IMR-90 (cell line): ENCODE results near the gene RNF19B. TPM values are rescaled to one million over a fixed set of nuclear protein-coding genes. Genes with fewer than 3 reads are reported as not detected.

ENCODE experiments used
- ATAC-seq: fragments of 200-7000 bp; cut with Tn5 transposase; 2 replicates; pipeline ENCODE4 v1.9.1; 2020; ENCODE audit warnings: low read depth, mild to moderate bottlenecking, moderate library complexity
- BruUV-seq: library from RNA; stranded (reverse); fragments of 400-500 nt; replicated peaks from 2 replicates; lab custom pipeline; 2021; lab: Mats Ljungman, UMichigan
- CTCF ChIA-PET: fragments of 300-600 bp; formaldehyde crosslinking; extraction: SDS; loops from one replicate; lab custom pipeline; 2021; ENCODE audit warnings: antibody characterized with exemption; lab: Yijun Ruan, JAX
- POLR2A ChIA-PET: fragments of 300-600 bp; sonication (Branson Sonifier 250); formaldehyde crosslinking; loops from one replicate; lab custom pipeline; 2022; ENCODE audit warnings: antibody characterized with exemption; ENCODE audit not compliant: unreplicated experiment; lab: Charles Lee
- DNase-seq: peaks from one replicate; pipeline ENCODE4 v3.0.0; 2013
- H2AFZ ChIP-seq: replicated peaks from 2 replicates; pipeline ENCODE3; 2013; ENCODE audit warnings: low read length, mild to moderate bottlenecking; ENCODE audit not compliant: poor library complexity
- H2AK5ac ChIP-seq: 2 replicates; pipeline ENCODE4 v1.6.1; 2013; ENCODE audit warnings: low read depth, low read length, inconsistent platforms
- H2AK9ac ChIP-seq: replicated peaks from 2 replicates; pipeline ENCODE3; 2013; ENCODE audit warnings: mild to moderate bottlenecking, low read depth, low read length, moderate library complexity; ENCODE audit not compliant: poor library complexity
- H2BK120ac ChIP-seq: 2 replicates; pipeline ENCODE4 v1.6.1; 2013; ENCODE audit warnings: low read depth, low read length, inconsistent platforms
- H2BK15ac ChIP-seq: 3 replicates; pipeline ENCODE4 v1.6.1; 2013; ENCODE audit warnings: low read depth, low read length, inconsistent platforms
- H2BK20ac ChIP-seq: 2 replicates; pipeline ENCODE4 v1.6.1; 2013; ENCODE audit warnings: low read depth, mild to moderate bottlenecking, inconsistent platforms, low read length, moderate library complexity
- H2BK5ac ChIP-seq: 2 replicates; pipeline ENCODE4 v1.6.1; 2013; ENCODE audit warnings: mild to moderate bottlenecking, low read depth, low read length, inconsistent platforms; ENCODE audit not compliant: poor library complexity, severe bottlenecking
- H3K14ac ChIP-seq: replicated peaks from 2 replicates; pipeline ENCODE4 v1.6.1; 2013; ENCODE audit warnings: low read depth, low read length, inconsistent platforms
- H3K18ac ChIP-seq: 2 replicates; pipeline ENCODE4 v1.6.1; 2013; ENCODE audit warnings: low read depth, low read length, control low read depth
- H3K23ac ChIP-seq: 2 replicates; pipeline ENCODE4 v1.6.1; 2013; ENCODE audit warnings: low read depth, low read length, inconsistent platforms
- H3K27ac ChIP-seq: 2 replicates; pipeline ENCODE4 v1.5.1; 2013; ENCODE audit warnings: mild to moderate bottlenecking, control low read depth, low read length; ENCODE audit not compliant: insufficient read depth
- H3K27me3 ChIP-seq: 2 replicates; pipeline ENCODE4 v1.6.1; 2013; ENCODE audit warnings: low read length; ENCODE audit not compliant: control insufficient read depth, insufficient read depth
- H3K36me3 ChIP-seq: 2 replicates; pipeline ENCODE4 v1.6.1; 2013; ENCODE audit warnings: low read length, mixed read lengths; ENCODE audit not compliant: control insufficient read depth, insufficient read depth
- H3K4ac ChIP-seq: 2 replicates; pipeline ENCODE4 v1.6.1; 2013; ENCODE audit warnings: low read depth, low read length, inconsistent platforms
- H3K4me1 ChIP-seq: 2 replicates; pipeline ENCODE4 v1.6.1; 2013; ENCODE audit warnings: low read length, mixed read lengths; ENCODE audit not compliant: control insufficient read depth, insufficient read depth
- H3K4me2 ChIP-seq: 2 replicates; pipeline ENCODE4 v1.6.1; 2013; ENCODE audit warnings: low read depth, mild to moderate bottlenecking, control low read depth, low read length, moderate library complexity
- H3K4me3 ChIP-seq: 2 replicates; pipeline ENCODE4 v1.5.1; 2013; ENCODE audit warnings: low read depth, mild to moderate bottlenecking, control low read depth, low read length, moderate library complexity; ENCODE audit not compliant: insufficient read depth
- H3K56ac ChIP-seq: 2 replicates; pipeline ENCODE4 v1.6.1; 2013; ENCODE audit warnings: low read length, inconsistent platforms; ENCODE audit not compliant: insufficient read depth; ENCODE audit errors: extremely low read depth
- H3K79me1 ChIP-seq, 2 experiments: 2 replicates each; pipeline ENCODE4 v1.6.1; 2013; ENCODE audit warnings: low read length in 2 of 2, inconsistent platforms in 1 of 2, low read depth in 1 of 2
- H3K9ac ChIP-seq: 2 replicates; pipeline ENCODE4 v1.6.1; 2013; ENCODE audit warnings: low read depth, low read length, control low read depth
- H3K9me1 ChIP-seq: 2 replicates; pipeline ENCODE4 v1.6.1; 2013; ENCODE audit warnings: low read length, inconsistent platforms; ENCODE audit not compliant: insufficient read depth
- H3K9me3 ChIP-seq: 2 replicates; pipeline ENCODE4 v1.6.1; 2013; ENCODE audit warnings: low read length; ENCODE audit not compliant: control insufficient read depth, insufficient read depth
- H4K20me1 ChIP-seq: 2 replicates; pipeline ENCODE4 v1.6.1; 2013; ENCODE audit warnings: low read length, inconsistent platforms; ENCODE audit not compliant: insufficient read depth
- H4K5ac ChIP-seq: 2 replicates; pipeline ENCODE4 v1.6.1; 2013; ENCODE audit warnings: mild to moderate bottlenecking, low read depth, low read length, control low read depth
- H4K8ac ChIP-seq, 2 experiments: 2 replicates each; pipeline ENCODE4 v1.6.1; 2013; ENCODE audit warnings: low read depth in 2 of 2, low read length in 2 of 2, control low read depth in 1 of 2, inconsistent platforms in 1 of 2
- H4K91ac ChIP-seq: 2 replicates; pipeline ENCODE4 v1.6.1; 2013; ENCODE audit warnings: low read depth, low read length, inconsistent platforms; ENCODE audit not compliant: insufficient read depth
- BHLHE40 ChIP-seq: fragments of 150-350 bp; IDR thresholded peaks from 2 replicates; pipeline ENCODE4 v1.6.1; 2016; ENCODE audit warnings: mild to moderate bottlenecking, low read depth, low read length
- CEBPB ChIP-seq: IDR thresholded peaks from 2 replicates; pipeline ENCODE4 v1.6.1; 2012; ENCODE audit warnings: low read depth, low read length, improper control_type of control experiment
- CHD1 ChIP-seq: IDR thresholded peaks from 2 replicates; pipeline ENCODE4 v1.6.1; 2012; ENCODE audit warnings: low read depth, low read length, improper control_type of control experiment
- FOS ChIP-seq: fragments of 150-350 bp; IDR thresholded peaks from 2 replicates; pipeline ENCODE4 v1.6.1; 2016; ENCODE audit warnings: low read depth, low read length
- MAFK ChIP-seq: IDR thresholded peaks from 2 replicates; pipeline ENCODE4 v1.6.1; 2012; ENCODE audit warnings: low read depth, low read length, improper control_type of control experiment
- MAZ ChIP-seq: IDR thresholded peaks from 2 replicates; pipeline ENCODE4 v1.6.1; 2012; ENCODE audit warnings: low read depth, mild to moderate bottlenecking, low read length, improper control_type of control experiment, moderate library complexity, borderline replicate concordance
- MXI1 ChIP-seq: IDR thresholded peaks from 2 replicates; pipeline ENCODE4 v1.6.1; 2012; ENCODE audit warnings: low read depth, mild to moderate bottlenecking, low read length, moderate library complexity, borderline replicate concordance
- NFE2L2 ChIP-seq: fragments of 150-350 bp; IDR thresholded peaks from 2 replicates; pipeline ENCODE4 v1.6.1; 2016; ENCODE audit warnings: low read depth, mild to moderate bottlenecking, low read length
- POLR2A ChIP-seq: IDR thresholded peaks from 2 replicates; pipeline ENCODE4 v1.6.1; 2012; ENCODE audit warnings: mild to moderate bottlenecking, low read depth, low read length
- RAD21 ChIP-seq: IDR thresholded peaks from 2 replicates; pipeline ENCODE4 v1.6.1; 2012; ENCODE audit warnings: low read length, improper control_type of control experiment
- RCOR1 ChIP-seq: IDR thresholded peaks from 2 replicates; pipeline ENCODE4 v1.6.1; 2012; ENCODE audit warnings: mild to moderate bottlenecking, low read length, improper control_type of control experiment; ENCODE audit not compliant: insufficient replicate concordance
- RFX5 ChIP-seq: IDR thresholded peaks from 2 replicates; pipeline ENCODE4 v1.8.0; 2012; ENCODE audit warnings: low read depth, mild to moderate bottlenecking, low read length, moderate library complexity
- SMC3 ChIP-seq: fragments of 150-350 bp; IDR thresholded peaks from 2 replicates; pipeline ENCODE4 v1.6.1; 2016; ENCODE audit warnings: low read depth, mild to moderate bottlenecking, antibody characterized with exemption, low read length, moderate library complexity
- WGBS, 2 experiments: methylation state at CpG; one replicate each; pipeline versions ENCODE4 v1.1.5 to v1.1.7; 2013; ENCODE audit warnings: missing lambda C conversion rate in 2 of 2; ENCODE audit not compliant: insufficient read length in 1 of 2; ENCODE audit errors: extremely low coverage in 2 of 2; 5-methylcytosine and 5-hydroxymethylcytosine counted together
- dilution Hi-C: fragments of 300-500 bp; cut with HindIII; formaldehyde crosslinking; loops from one replicate; pipeline ENCODE4 v1.14.3; 2018; ENCODE audit warnings: low sequenced_read_pairs; ENCODE audit not compliant: unreplicated experiment
- in situ Hi-C: fragments of 300-500 bp; cut with MboI; formaldehyde crosslinking; loops from 3 replicates; pipeline ENCODE4 v1.14.3; 2019; ENCODE audit warnings: low sequenced_read_pairs, inconsistent platforms, mixed read lengths
- intact Hi-C: fragments of 100-400 bp; cut with micrococcal nuclease; formaldehyde crosslinking; loops from 2 replicates; pipeline ENCODE4 v1.10.0; 2022
- polyA plus RNA-seq, 3 experiments: library from polyadenylated mRNA; depleted of rRNA; stranded (reverse); fragments of >200 nt; gene quantifications; 2 replicates each; pipeline ENCODE4 v1.2.3, GENCODE V29; 2012; ENCODE audit warnings: low replicate concordance in 1 of 3
- total RNA-seq: library from RNA; depleted of rRNA; stranded (reverse); fragments of >200 nt; gene quantifications from 2 replicates; pipeline ENCODE4 v1.2.3, GENCODE V29; 2012
- TF ChIP-seq, protein P1 (sequence below): fragments of 150-350 bp; IDR thresholded peaks from 2 replicates; pipeline ENCODE4 v1.6.1; 2017; ENCODE audit warnings: mild to moderate bottlenecking, antibody characterized with exemption, low read length, low read depth
- TF ChIP-seq, protein P2 (sequence below): conservative IDR thresholded peaks from 2 replicates; pipeline ENCODE4 v1.5.1; 2012; ENCODE audit warnings: mild to moderate bottlenecking, low read depth, low read length, improper control_type of control experiment

Gene RNF19B
- total and polyA plus RNA-seq, 2 of the 4 experiments (the other 2 are of a cell fraction) = 10.0 to 11.6 TPM

DNA sequence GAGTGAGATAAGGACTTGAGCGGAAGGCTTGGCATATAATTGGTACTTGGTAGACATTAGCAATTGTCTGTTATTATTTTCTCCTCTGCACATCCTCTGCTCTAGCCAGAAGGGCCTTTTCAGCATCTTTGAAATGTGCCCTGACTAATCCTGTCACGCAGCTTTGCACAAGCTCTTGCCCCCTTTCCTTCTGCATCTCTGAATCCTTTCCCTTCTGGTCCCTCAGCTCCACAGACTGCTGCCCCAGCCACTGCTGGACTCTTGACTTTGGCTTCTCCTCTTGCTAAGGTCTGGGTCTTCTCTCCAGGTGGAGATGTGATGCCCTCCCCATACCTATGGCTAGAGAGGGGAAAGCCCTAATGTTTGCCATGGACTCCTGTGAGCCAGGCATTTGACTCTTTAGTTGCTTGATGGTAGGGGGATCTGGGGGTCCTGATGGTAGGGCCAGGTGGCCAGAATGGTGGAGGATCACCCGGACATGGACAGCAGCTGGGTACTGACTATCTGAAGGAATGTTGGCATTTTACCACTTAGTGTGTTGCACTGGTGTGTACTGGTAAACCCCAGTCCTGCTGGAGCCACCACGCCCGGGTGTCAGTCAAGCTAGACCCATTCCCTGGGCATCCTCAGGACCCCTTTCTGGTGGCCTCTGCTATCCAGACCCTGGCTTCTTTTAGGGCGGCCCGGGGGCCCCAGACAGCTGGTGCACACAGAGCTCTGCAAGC, 73.9 kb downstream of the RNF19B start:
- no peak overlapping the region for H2BK20ac ChIP-seq

More for the DNA sequence above, 73.9 kb downstream of the RNF19B start:
- Histone ChIP-seq H4K91ac (no peak overlapping the region), H2AK9ac (peak overlapping the region; percentile 16), H3K9me1 (peaks cover 4% of the 10 kb centered on the region; the same call in 1 of the 2 replicates), H3K14ac (no peak overlapping the region), H3K23ac (no peak overlapping the region), H3K4me2 (no peak overlapping the region), H2BK5ac (no peak overlapping the region), H3K18ac (no peak overlapping the region), H3K9me3 (peaks cover 2% of the 10 kb centered on the region; the same call in 1 of the 2 replicates), H4K5ac (no peak overlapping the region), H3K36me3 (no peaks in the 10 kb centered on the region; the same call in 1 of the 2 replicates), H4K20me1 (peaks cover 3% of the 10 kb centered on the region; the same call in 1 of the 2 replicates), H3K9ac (no peak overlapping the region), H2BK15ac (no peak overlapping the region), H2BK120ac (no peak overlapping the region), H3K4ac (no peak overlapping the region), H4K8ac (no peak overlapping the region), H3K4me1 (no peaks in the 10 kb centered on the region; the same call in 1 of the 2 replicates), H2AFZ (no peak overlapping the region), H2AK5ac (no peak overlapping the region), H3K56ac (no peak overlapping the region), H3K27ac (no peak overlapping the region), H3K4me3 (no peak overlapping the region), H3K27me3 (peaks cover 49% of the 10 kb centered on the region), H3K79me1 (no peaks in the 10 kb centered on the region)
- intact Hi-C loops (no loop called here), dilution Hi-C loops (no loop called here), in situ Hi-C loops (no loop called here)
- DNase-seq = no peak
- ChIA-PET CTCF (interaction anchor here (1.6 kb wide), 1 partner anchor 14 kb away, joined by 4 read pairs; no protein-coding TSS in a partner anchor), POLR2A (no interaction called here)
- 50% methylated on average over 1 of the region's 7 CpGs; no CpG with 5 or more reads in 1 of the 2 experiments for WGBS, 2 experiments
- no TSS peak for BruUV-seq
- TF ChIP-seq BHLHE40 = no peak
- no peak for TF ChIP-seq FOS
- TF ChIP-seq CEBPB = no peak
- TF ChIP-seq NFE2L2 = no peak
- TF ChIP-seq CHD1 = no peak
- TF ChIP-seq, protein P1, sequence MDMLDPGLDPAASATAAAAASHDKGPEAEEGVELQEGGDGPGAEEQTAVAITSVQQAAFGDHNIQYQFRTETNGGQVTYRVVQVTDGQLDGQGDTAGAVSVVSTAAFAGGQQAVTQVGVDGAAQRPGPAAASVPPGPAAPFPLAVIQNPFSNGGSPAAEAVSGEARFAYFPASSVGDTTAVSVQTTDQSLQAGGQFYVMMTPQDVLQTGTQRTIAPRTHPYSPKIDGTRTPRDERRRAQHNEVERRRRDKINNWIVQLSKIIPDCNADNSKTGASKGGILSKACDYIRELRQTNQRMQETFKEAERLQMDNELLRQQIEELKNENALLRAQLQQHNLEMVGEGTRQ = no peak
- no peak for TF ChIP-seq RFX5
- TF ChIP-seq MAZ = no peak
- no peak for TF ChIP-seq MXI1
- TF ChIP-seq SMC3 = no peak
- no peak for TF ChIP-seq MAFK
- TF ChIP-seq RCOR1 = no peak
- no peak for TF ChIP-seq RAD21
- TF ChIP-seq, protein P2, sequence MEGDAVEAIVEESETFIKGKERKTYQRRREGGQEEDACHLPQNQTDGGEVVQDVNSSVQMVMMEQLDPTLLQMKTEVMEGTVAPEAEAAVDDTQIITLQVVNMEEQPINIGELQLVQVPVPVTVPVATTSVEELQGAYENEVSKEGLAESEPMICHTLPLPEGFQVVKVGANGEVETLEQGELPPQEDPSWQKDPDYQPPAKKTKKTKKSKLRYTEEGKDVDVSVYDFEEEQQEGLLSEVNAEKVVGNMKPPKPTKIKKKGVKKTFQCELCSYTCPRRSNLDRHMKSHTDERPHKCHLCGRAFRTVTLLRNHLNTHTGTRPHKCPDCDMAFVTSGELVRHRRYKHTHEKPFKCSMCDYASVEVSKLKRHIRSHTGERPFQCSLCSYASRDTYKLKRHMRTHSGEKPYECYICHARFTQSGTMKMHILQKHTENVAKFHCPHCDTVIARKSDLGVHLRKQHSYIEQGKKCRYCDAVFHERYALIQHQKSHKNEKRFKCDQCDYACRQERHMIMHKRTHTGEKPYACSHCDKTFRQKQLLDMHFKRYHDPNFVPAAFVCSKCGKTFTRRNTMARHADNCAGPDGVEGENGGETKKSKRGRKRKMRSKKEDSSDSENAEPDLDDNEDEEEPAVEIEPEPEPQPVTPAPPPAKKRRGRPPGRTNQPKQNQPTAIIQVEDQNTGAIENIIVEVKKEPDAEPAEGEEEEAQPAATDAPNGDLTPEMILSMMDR = no peak
- no peak for TF ChIP-seq POLR2A
- ATAC-seq = no peak
